ENCODE measurements around the gene LY6G5B. TPM values are rescaled to one million over a fixed set of nuclear protein-coding genes. Genes with fewer than 3 reads are reported as not detected.
"Not testable (repeated sequence)": the region's sequence is repeated elsewhere in the genome, so short reads cannot be mapped to it uniquely, and the experiment has no call there.

LY6G5B gene
- total RNA-seq, 1 experiment from 2014 or later, result 5.3 TPM

- no peaks in the 10 kb centered on the region for H3K9me2 ChIP-seq (replicated peaks; ENCODE audit: low read length)
- POLR2A ChIA-PET (ENCODE audit: unreplicated experiment), result no interaction called here
- no peaks in the 10 kb centered on the region for H4K20me1 ChIP-seq (ENCODE audit: low read length)
- H3K4me3 ChIP-seq (ENCODE audit: low read length), result no peak overlapping the region
- no peaks in the 10 kb centered on the region for H3K4me1 ChIP-seq (ENCODE audit: insufficient read depth, low read length)
- H3K4me2 ChIP-seq (ENCODE audit: low read length), result no peak overlapping the region
- intact Hi-C loops (cut with micrococcal nuclease), result no loop called here
- no peak for ATAC-seq
- DNase-seq, result no peak
- no peaks in the 10 kb centered on the region for H3F3A ChIP-seq (ENCODE audit: low read length, unreplicated experiment)
- CTCF ChIA-PET, result no interaction called here
- peaks cover 3% of the 10 kb centered on the region for H3K79me2 ChIP-seq (ENCODE audit: low read length)
- no peaks in the 10 kb centered on the region for H3K36me3 ChIP-seq (ENCODE audit: low read depth, low read length)
- no peaks in the 10 kb centered on the region for H3K9me3 ChIP-seq (ENCODE audit: low read length)
- H3K27ac ChIP-seq (ENCODE audit: low read length), result no peak overlapping the region
- no peak overlapping the region for H2AFZ ChIP-seq (ENCODE audit: low read length)
- no peak overlapping the region for H3K9ac ChIP-seq (ENCODE audit: low read length)
- H3K27me3 ChIP-seq (ENCODE audit: low read length), result no peaks in the 10 kb centered on the region
- no TSS peak for BruUV-seq (replicated peaks)
- TF ChIP-seq CTCF (conservative IDR thresholded peaks at IDR 0.05; ENCODE audit: low read depth, low read length) (no peak), EZH2 (IDR thresholded peaks at IDR 0.05; ENCODE audit: low read length, unreplicated experiment) (no peak), EZH2phosphoT487 (IDR thresholded peaks at IDR 0.05; ENCODE audit: borderline replicate concordance, low read length) (no peak)
Measured at GRCh38 chr6:31707701-31708100, 37.9 kb downstream of the LY6G5B start.

DNA sequence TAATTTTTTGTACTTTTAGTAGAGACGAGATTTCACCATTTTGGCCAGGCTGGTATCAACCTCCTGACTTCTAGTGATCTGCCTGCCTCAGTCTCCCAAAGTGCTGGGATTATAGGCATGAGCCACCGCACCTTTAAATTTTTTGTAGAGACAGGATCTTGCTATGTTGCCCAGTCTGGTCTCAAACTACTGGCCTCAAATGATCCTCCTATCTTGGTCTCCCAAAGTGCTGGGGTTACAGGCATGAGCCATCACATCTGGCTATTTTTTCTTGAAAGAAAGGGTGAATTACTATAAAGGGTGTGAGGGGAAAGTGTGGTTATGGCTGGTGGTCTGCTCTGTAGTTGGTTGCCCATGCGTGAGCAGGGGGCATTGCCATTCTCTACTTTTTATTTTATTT lies 38.4 kb downstream of the LY6G5B start:
- CTCF ChIA-PET, result no interaction called here
- no peak for DNase-seq
- Histone ChIP-seq H2AFZ (ENCODE audit: low read length) (no peak overlapping the region), H3K9ac (ENCODE audit: low read length) (no peak overlapping the region), H3K9me3 (ENCODE audit: low read length) (no peaks in the 10 kb centered on the region), H3F3A (ENCODE audit: low read length, unreplicated experiment) (no peaks in the 10 kb centered on the region), H3K36me3 (ENCODE audit: low read depth, low read length) (no peaks in the 10 kb centered on the region), H3K27ac (ENCODE audit: low read length) (no peak overlapping the region), H3K4me3 (ENCODE audit: low read length) (no peak overlapping the region), H3K9me2 (replicated peaks; ENCODE audit: low read length) (no peaks in the 10 kb centered on the region), H4K20me1 (ENCODE audit: low read length) (no peaks in the 10 kb centered on the region), H3K4me2 (ENCODE audit: low read length) (no peak overlapping the region), H3K79me2 (ENCODE audit: low read length) (no peaks in the 10 kb centered on the region), H3K27me3 (ENCODE audit: low read length) (no peaks in the 10 kb centered on the region), H3K4me1 (ENCODE audit: insufficient read depth, low read length) (no peaks in the 10 kb centered on the region)
- no TSS peak for BruUV-seq (replicated peaks)
- POLR2A ChIA-PET (ENCODE audit: unreplicated experiment), result no interaction called here
- TF ChIP-seq EZH2phosphoT487 (IDR thresholded peaks at IDR 0.05; ENCODE audit: borderline replicate concordance, low read length) (no peak), EZH2 (IDR thresholded peaks at IDR 0.05; ENCODE audit: low read length, unreplicated experiment) (no peak), CTCF (conservative IDR thresholded peaks at IDR 0.05; ENCODE audit: low read depth, low read length) (no peak)
- no peak for ATAC-seq
- intact Hi-C loops (cut with micrococcal nuclease), result no loop called here

DNA sequence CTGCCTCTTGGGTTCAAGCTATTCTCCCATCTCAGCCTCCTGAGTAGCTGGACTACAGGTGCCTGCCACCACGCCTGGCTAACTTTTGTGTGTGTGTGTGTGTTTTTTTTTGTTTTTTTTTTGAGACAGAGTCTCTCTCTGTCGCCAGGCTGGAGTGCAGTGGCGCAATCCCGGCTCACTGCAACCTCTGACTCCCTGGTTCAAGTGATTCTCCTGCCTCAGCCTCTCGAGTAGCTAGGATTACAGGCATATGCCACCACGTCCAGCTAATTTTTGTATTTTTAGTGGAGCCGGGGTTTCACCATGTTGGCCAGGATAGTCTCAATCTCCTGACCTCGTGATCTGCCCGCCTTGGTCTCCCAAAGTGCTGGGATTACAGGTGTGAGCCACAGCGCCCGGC lies 39.4 kb downstream of the LY6G5B start:
- H3K79me2 ChIP-seq (ENCODE audit: low read length); H3K4me1 ChIP-seq (ENCODE audit: insufficient read depth, low read length); H3K27me3 ChIP-seq (ENCODE audit: low read length); H3K36me3 ChIP-seq (ENCODE audit: low read depth, low read length); H3K9me3 ChIP-seq (ENCODE audit: low read length); H4K20me1 ChIP-seq (ENCODE audit: low read length); H3K27ac ChIP-seq (ENCODE audit: low read length); H3K4me2 ChIP-seq (ENCODE audit: low read length); BruUV-seq (replicated peaks); POLR2A ChIA-PET (ENCODE audit: unreplicated experiment); DNase-seq; H3F3A ChIP-seq (ENCODE audit: low read length, unreplicated experiment); H2AFZ ChIP-seq (ENCODE audit: low read length); H3K9ac ChIP-seq (ENCODE audit: low read length); H3K4me3 ChIP-seq (ENCODE audit: low read length); H3K9me2 ChIP-seq (replicated peaks; ENCODE audit: low read length); intact Hi-C loops (cut with micrococcal nuclease); ATAC-seq: not testable (repeated sequence)
- CTCF ChIA-PET, result interaction anchor here (0.7 kb wide), 1 partner anchor 98 kb away, joined by 4 read pairs; the partner anchor contains the start of gene LSM2

Data from PC-3 (cell line).